NCI-H1105 treated with DMSO at 0.1 percent for 48 hours (cell line): ENCODE data around the gene EPAS1.

Experiments used
- DNase-seq: peaks from one replicate; lab custom pipeline; 2025; lab: John Stamatoyannopoulos, UW

Gene EPAS1

DNA sequence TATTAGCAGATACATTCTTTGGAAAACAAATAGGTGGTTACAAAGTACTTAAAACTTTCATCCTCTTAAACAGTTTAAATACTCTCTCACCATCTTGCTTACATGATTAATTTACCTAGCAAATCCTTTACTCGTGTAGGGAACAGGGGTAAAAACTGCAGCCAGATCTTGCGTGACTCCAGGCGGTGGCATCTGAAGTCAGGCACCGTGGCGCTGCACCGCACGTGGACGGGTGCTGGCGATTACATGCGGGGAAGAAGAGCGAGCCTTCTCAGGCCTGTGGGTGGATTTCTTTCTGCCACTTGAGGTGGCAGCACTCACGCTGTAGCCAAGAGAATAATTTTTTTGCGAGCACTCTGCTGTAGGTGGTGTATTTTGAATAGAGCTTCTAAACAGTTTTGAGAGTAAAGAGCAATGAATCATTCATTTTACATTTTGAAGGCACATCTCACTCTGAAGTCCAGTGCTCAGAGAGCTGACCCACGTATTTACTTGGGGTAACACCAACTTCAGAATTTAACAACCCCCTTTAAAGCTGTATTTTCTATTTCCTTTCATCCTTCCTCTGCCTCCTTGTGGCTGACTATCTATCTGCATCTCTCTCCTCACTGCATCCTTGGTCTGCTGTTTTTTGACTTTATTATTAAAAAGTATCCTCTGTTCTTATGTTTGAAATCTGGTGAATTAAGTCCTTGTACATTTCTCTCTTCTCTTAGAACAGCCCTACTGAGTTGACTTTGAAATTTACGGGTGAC is 68.9 kb downstream of the EPAS1 start:
- DNase-seq: no peak

DNA sequence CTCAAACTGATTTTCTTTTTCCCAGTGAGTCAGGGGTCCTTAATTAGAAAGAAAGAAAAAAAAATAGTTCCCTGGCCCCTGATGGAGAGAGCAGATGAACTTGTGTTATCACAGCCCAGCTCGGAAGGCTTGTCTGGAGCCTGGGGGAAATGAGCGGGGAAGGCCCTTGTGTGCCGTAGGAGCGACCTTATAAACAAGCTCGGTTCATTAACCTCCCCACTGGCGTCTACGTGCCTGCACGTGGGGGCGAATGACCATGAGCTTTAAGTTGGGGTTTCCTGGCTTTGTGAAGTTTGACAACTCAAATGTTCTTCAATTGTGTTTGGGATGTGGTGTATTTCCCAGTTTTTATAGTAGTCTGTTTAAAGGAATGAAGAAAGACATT is 69.5 kb downstream of the EPAS1 start:
- no peak for DNase-seq

DNA sequence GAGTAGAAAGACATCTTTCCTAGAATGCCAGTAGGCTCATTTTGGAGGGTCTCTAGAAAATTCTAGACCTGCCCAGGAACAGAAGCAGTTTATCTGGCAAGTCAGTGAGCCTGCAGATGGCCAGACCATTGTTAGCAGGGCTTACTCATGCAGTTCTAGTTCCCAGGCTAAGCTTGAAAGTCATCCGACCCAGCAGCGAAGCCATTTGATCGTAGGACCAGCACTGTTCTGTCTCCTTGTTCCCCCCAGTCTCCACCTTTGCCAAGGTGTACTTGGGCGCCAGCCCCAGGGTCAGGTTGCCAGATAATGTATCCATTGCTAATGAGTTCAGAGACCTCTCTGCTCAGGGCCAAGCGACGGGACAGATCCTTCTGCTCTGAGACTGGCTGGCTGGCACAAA is 70.1 kb downstream of the EPAS1 start:
- no peak for DNase-seq

DNA sequence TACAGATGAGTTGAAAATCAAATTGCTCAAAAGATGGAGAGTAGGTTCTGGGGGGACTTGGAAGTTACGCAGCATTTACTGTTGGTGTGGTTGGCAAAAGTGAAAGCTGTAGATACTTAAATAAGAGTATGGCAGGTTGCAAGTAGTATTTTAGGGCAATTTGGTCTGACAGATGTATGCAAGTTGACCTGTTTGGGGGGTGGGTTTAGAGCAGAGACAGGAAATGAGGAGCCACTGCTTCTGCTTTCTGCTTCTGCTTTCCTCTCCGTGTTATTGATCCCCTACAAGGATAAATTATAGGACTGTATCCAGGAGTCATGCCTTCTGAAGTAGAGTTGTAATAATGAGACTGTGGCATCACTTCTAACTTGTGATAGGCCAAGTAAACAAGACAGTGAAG is 71.2 kb downstream of the EPAS1 start:
- no peak for DNase-seq

DNA sequence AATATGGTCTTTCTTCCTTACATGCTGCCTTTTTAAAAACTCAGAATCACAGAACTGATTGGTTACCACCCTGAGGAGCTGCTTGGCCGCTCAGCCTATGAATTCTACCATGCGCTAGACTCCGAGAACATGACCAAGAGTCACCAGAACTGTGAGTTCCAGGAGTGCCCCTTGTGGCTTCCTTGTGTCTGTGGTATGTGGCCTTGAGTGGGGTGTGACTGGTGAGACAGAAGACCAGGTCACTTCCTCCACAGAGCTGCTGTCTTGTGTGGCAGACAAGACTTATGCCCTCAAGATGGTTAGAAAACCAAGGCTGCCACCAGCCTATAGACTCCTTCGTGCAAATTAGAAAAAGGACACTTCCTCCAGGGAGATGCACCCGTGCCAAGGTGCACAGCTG is 72.6 kb downstream of the EPAS1 start:
- no peak for DNase-seq

DNA sequence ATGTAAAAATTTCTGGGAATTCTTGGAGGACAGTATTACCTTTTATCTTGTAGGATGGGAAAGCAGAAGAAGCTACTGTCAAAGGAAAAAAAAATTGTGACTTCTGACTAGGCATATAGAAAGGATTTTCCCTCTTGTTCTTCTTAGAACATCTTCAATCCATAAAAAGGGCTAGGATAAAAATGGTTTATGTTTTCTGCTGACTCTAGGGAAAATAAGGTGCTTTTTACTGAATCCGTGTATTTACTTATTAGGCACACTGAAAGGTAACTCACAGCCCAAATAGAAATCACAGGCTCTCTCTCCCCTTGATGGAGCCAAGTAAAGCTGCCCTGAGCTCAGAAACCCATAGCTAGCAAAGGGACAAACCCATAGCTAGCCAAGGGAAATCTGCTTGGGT is 74.6 kb downstream of the EPAS1 start:
- DNase-seq: no peak

DNA sequence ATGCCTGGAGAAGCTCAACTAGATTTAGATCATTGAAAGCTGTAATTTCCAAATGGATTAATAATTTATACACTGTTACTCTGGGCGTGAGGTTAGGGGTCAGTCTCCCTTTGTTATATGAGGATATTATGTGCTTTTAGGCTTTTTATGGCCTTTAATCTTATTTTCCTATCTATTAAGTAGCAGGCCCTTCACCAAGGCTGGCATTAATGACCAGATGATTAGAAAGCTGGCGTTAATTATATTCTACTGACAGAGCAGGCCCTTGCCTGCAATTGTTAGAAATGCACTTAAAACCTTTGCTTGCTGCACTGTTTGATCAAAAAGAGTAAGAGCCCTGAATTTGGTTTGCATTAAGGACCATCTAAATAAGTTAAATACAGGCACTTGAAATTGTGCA is 75.3 kb downstream of the EPAS1 start:
- DNase-seq: no peak

DNA sequence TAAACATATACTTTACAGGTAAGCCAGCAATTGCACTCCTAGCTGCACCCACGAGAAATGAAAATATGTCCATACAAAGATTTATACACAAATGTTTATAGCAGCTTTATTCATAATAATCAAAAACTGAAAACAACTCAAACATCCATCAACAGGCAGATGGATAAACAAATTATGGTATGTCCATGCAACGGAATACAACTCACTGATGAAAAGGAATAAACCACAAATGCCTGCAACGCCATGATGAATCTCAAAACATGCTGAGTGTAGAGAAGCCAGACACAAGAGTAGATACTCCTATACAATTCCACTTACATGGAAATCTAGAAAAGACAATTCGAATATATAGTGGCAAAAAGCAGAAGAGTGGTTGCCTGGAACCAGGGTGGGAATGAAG is 76.0 kb downstream of the EPAS1 start:
- DNase-seq: no peak

DNA sequence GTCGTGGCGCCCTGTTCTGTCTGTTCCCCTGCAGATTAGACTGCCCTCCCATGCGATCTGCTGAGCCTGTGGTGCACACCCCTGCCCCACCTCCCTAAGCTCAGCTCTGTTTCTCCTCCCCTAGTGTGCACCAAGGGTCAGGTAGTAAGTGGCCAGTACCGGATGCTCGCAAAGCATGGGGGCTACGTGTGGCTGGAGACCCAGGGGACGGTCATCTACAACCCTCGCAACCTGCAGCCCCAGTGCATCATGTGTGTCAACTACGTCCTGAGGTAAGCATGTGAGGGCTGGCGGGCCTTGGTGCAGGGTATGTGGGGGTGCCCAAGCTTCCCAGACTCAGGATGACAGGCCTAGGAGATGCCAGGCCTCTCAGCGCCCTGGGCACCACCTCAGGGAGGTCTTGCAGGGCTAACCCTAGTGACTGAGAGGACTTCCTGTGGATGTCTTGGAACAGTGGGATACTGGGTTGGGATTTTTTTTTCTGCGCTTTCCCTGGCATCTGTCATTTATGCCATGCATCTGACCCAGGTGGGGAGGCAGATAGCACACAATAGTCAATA is 78.4 kb downstream of the EPAS1 start:
- no peak for DNase-seq

DNA sequence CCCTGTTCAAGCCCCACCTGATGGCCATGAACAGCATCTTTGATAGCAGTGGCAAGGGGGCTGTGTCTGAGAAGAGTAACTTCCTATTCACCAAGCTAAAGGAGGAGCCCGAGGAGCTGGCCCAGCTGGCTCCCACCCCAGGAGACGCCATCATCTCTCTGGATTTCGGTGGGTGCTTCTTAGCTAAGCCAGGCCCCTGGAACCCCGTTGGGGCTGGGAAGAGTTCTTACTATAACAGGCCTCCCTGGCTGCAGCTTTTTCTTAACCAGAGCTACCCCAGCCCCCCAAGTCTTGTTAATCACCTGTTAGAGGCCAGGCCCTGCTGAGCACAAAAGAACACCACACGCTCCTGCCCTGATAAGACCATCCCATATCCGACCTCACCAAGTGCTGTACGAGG is 79.4 kb downstream of the EPAS1 start:
- no peak for DNase-seq

DNA sequence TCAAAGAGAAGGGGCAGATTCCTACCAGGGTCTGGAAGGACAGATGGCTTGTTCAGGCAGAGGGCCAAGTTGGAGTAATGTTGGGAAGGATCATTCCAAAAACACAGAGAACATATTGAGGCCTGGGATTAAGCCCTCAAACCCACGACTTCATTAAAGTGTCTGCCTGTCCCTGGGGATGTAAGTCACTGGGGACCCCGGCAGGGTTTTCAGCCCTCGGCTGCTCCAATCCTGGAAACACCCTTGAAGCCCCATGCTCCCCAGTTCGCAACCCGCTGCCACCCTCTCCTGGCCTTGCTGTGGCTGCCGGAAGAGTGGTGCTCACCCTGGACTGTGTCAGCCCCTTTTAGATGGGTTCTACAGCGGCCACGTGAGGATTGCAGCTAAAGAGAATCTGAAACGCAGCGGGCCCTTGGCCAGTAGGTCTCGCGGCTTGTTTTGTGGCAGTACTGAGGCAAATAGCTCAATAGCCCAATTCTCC is 79.9 kb downstream of the EPAS1 start:
- no peak for DNase-seq

DNA sequence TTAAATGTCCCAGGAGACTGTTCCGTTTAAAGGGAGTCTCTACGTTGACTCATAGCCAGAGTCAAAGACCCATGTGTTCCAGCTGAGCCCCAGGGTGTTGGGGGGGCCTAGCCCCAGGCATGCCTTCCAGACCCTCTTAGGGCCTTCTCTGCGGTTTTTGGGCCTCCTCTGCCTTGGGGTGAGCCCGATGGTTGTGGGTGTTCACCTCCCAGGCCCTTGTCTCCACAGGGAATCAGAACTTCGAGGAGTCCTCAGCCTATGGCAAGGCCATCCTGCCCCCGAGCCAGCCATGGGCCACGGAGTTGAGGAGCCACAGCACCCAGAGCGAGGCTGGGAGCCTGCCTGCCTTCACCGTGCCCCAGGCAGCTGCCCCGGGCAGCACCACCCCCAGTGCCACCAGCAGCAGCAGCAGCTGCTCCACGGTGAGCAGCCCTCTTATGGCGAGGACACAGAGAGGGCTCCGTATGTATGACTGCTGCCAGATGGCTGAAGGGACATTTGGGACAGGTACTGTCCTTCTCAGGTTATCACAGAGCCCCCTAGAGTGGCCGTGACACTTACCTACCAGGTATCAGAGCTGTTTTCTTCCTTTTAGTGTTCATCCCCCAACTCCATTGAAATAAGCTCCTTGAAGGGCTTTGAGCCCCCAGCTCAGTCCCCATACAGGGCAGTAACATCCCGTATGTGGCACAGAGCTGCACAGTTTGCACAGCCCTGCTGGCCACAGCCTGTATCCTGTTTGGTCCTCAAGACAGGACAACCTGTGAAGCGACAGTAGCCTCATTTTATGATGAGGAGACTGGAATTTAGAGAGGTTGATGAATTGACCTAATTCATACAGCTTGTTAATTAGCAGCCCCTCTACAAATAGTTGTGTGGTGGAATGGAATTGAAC is 80.7 kb downstream of the EPAS1 start:
- DNase-seq: no peak

DNA sequence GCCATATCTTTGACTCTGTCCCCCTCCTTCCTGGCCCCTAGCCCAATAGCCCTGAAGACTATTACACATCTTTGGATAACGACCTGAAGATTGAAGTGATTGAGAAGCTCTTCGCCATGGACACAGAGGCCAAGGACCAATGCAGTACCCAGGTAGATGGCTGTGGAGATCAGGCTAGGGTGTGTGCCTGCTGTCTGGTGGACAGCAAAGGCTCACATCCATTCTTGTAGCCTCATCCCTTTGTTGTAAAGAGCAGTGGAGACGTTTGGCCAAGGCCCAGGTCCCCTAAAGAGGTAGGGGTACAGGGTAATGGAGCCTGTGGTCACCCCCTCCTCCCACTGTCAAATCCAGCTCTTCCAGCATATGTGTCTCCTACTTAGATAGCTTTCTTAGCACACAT is 81.4 kb downstream of the EPAS1 start:
- no peak for DNase-seq

DNA sequence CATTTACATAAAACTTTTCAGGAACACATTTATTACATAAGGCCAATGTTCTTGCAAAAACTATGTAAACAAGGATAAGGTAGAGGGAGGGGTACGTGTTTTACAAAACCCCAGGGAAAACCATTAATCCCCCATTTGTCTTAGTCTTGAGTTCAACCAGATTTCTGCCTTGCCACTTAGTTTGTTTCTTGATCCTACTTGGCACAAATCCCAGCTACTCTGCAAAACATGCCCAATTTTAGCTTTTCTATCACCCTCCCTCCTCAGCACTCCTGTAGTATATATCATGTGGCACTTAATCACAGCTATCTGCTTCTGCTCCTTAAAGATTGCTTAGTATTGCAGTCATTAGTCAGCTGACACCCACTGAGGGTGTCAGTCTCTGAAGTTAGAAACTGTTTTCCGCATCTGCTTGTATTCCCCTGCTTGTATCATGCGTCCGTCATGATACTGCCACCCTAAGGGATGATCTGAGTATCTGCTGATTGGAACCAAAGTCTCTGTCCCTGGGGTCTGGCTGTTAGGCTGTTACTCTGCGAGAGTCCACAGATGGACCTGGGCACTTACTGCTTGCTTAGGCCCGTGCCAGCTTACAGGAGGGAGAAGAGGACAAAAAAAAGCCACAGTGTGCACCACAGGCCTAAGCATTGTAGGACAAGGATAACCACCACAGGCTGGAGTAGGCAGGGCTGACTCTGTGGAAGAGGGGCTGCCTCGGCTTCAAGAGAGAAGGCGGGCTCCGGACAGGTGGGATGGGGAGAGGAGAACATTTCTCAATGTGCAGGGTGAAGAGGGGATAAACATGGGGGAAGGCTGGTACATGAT is 82.2 kb downstream of the EPAS1 start:
- no peak for DNase-seq

DNA sequence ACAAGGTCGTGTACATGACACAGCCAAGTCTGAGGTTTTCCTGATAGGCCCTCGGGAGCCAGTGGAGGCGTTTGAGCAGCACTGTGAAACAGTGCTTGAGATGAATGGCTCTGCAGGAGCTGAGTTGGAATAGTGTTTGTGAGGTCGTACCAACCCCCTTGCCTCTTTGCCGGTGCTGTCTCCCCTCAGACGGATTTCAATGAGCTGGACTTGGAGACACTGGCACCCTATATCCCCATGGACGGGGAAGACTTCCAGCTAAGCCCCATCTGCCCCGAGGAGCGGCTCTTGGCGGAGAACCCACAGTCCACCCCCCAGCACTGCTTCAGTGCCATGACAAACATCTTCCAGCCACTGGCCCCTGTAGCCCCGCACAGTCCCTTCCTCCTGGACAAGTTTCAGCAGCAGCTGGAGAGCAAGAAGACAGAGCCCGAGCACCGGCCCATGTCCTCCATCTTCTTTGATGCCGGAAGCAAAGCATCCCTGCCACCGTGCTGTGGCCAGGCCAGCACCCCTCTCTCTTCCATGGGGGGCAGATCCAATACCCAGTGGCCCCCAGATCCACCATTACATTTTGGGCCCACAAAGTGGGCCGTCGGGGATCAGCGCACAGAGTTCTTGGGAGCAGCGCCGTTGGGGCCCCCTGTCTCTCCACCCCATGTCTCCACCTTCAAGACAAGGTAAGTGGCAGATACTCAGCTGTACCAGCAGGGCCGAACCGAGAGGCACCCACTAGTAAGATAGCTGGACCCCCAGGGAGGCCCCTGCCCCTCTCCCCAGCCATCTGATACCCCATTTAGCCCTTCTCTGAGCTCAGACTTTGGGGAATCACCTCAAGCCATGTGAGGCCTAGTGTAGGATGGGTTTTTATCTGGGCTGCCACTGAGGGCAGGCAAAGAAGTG is 83.1 kb downstream of the EPAS1 start:
- no peak for DNase-seq

DNA sequence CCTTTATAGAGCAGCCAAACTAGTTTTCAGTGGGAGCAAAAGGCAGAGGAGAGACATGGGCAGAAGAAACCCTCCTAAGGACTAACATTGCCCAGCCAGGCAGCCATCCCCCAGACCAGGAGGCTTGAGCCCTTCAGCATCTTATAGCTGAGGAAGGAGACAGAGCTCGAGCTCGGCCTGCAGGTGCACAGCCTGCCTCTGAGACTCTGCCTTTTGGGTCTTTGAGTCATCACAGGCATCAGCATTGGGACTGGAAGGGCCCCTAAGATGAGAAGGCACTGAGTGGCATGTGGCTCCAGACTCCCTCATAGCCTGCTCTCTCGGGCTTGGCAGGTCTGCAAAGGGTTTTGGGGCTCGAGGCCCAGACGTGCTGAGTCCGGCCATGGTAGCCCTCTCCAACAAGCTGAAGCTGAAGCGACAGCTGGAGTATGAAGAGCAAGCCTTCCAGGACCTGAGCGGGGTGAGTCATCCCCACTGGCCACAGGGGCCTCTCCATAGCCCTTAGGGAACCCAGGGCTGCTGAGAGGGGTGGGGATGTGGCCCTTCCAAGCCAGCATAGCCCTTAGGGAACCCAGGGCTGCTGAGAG is 84.1 kb downstream of the EPAS1 start:
- no peak for DNase-seq

DNA sequence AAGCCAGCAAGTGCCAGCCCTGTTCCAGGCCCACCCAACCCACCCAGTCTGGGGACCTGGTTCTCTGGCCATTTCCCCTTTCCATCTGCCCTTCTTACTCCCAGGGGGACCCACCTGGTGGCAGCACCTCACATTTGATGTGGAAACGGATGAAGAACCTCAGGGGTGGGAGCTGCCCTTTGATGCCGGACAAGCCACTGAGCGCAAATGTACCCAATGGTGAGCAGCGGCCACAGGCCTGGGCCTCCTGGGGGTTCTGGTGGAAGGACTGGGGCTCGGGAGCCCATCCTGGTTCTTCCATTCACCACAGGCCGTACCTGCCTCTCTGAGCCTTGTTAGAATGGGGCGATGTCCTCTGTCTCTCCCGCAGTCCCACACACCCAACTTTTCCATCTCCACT is 84.7 kb downstream of the EPAS1 start:
- no peak for DNase-seq

DNA sequence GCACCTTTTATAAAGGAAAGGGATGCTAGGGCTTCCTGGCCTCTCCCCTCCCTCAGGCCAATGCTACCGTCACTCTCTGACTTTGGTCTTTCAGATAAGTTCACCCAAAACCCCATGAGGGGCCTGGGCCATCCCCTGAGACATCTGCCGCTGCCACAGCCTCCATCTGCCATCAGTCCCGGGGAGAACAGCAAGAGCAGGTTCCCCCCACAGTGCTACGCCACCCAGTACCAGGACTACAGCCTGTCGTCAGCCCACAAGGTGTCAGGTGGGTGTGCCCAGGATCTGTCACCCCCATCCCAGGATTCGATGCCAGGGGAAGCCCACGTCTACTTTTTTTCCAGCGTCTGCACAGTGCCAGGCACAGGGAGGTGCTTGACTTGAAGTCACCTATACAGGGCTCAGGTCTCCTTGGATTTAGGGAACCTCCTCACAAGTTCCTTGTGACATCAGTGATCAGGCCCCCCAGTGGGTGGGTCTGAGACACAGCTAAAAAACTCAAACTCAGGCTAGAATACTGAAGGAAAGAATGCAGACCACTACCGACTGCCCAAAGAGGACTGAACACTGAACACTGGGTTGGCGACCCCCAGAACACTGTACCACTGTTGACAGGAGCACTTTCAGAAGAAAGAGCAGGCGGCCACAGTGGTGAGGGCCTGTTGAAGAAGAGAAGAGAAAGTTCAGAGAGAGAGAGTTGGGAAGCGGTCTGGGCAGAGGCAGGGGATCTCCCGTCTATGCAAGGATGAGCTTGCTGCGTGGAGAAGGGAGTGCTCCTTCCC is 85.3 kb downstream of the EPAS1 start:
- DNase-seq: no peak

DNA sequence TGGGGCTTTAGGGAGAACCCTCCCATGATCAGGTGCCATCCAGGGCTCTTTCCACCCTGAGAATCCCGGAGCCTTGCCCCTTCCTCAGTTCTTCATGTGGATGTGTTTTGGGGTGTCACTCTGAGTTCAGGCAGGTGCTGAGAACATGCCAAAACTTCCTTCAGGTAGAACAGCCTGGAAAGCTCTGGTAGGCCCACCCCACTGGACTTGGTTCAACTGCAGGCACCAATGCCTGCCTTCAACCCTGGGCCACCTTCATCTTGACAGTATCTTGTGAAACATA is 85.8 kb downstream of the EPAS1 start:
- no peak for DNase-seq

DNA sequence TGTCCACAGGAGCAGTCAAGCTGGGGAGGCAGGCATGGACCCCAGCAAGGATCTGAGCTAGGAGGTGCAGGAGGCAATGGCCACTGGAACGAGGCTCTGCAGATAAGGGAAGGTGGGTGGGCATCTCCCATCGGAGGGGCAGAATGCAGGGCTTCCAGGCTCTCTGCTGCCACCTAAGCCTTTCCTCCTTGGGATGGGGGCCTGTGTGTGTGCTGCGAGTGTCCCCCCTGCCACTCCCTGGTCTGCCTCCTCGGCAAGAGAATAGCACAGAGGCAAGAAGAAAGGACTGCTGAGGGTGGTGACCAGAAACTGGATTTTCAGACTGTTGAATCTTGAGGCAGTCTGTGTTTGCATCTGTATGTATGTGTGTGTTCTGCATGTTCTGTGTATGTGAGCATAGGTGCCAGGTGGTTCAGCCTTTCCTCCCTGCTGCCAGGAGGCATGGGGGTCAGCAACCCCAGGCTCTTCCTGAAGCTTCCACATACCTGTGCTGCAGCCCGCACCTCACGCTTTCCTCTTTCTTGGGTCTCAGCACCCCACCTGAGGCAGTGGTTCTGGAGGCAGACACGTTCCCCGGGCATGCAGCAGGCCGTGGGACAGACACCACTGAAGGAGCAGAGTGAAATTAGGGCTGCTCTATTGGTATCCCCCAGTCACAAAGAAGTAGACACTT is 86.7 kb downstream of the EPAS1 start:
- no peak for DNase-seq
